HepG2 (cell line): ENCODE measurements around the gene PXK. TPM values are rescaled to one million over a fixed set of nuclear protein-coding genes. Genes with fewer than 3 reads are reported as not detected.

Experiments used
- CHCHD3 ChIP-seq: sonication (generic); formaldehyde crosslinking; IDR thresholded peaks from 2 replicates; pipeline ENCODE4 v1.8.0; 2022; ENCODE audit warnings: mild to moderate bottlenecking, missing genetic modification reagents, moderate library complexity
- FOXJ3 ChIP-seq: sonication (generic); formaldehyde crosslinking; IDR thresholded peaks from 2 replicates; pipeline ENCODE4 v1.4.0; 2020; ENCODE audit warnings: missing genetic modification reagents, mild to moderate bottlenecking, borderline replicate concordance
- HMG20B ChIP-seq: conservative IDR thresholded peaks from 2 replicates; pipeline ENCODE4 v1.6.1; 2016; ENCODE audit warnings: missing genetic modification reagents, missing compliant biosample characterization
- KDM5A ChIP-seq: fragments of 200-600 bp; sonication (generic); IDR thresholded peaks from 2 replicates; pipeline ENCODE4 v1.7.0; 2018; ENCODE audit warnings: antibody characterized with exemption, mild to moderate bottlenecking, low read length, borderline replicate concordance
- NFE2 ChIP-seq: sonication (generic); formaldehyde crosslinking; IDR thresholded peaks from 2 replicates; pipeline ENCODE4 v1.4.0; 2020; ENCODE audit warnings: missing genetic modification reagents
- PBX2 ChIP-seq: IDR thresholded peaks from 2 replicates; pipeline ENCODE4 v1.6.1; 2016; ENCODE audit warnings: control low read depth
- SATB2 ChIP-seq: sonication (generic); formaldehyde crosslinking; IDR thresholded peaks from 2 replicates; pipeline ENCODE4 v1.5.0; 2020; ENCODE audit warnings: missing genetic modification reagents
- STAT5B ChIP-seq: sonication (generic); formaldehyde crosslinking; IDR thresholded peaks from 2 replicates; pipeline ENCODE4 v1.4.0; 2020; ENCODE audit warnings: missing genetic modification reagents
- TARDBP ChIP-seq: sonication (generic); formaldehyde crosslinking; IDR thresholded peaks from 2 replicates; pipeline ENCODE4 v1.8.0; 2022; ENCODE audit warnings: mild to moderate bottlenecking, missing genetic modification reagents
- THRA ChIP-seq: sonication (generic); formaldehyde crosslinking; IDR thresholded peaks from 2 replicates; pipeline ENCODE4 v1.4.0; 2020; ENCODE audit warnings: missing genetic modification reagents, borderline replicate concordance
- ZMAT5 ChIP-seq: sonication (generic); formaldehyde crosslinking; IDR thresholded peaks from 2 replicates; pipeline ENCODE4 v1.5.0; 2020; ENCODE audit warnings: mild to moderate bottlenecking, low read depth, missing genetic modification reagents, borderline replicate concordance
- ZNF234 ChIP-seq: sonication (generic); formaldehyde crosslinking; conservative IDR thresholded peaks from 2 replicates; pipeline ENCODE4 v1.5.1; 2020; ENCODE audit warnings: mild to moderate bottlenecking, missing genetic modification reagents
- ZNF354B ChIP-seq: sonication (generic); formaldehyde crosslinking; IDR thresholded peaks from 2 replicates; pipeline ENCODE4 v1.8.0; 2022; ENCODE audit warnings: mild to moderate bottlenecking, missing genetic modification reagents
- ZNF570 ChIP-seq: sonication (generic); formaldehyde crosslinking; IDR thresholded peaks from 2 replicates; pipeline ENCODE4 v1.4.0; 2020; ENCODE audit warnings: mild to moderate bottlenecking, missing genetic modification reagents, borderline replicate concordance
- ZNF660 ChIP-seq: sonication (generic); formaldehyde crosslinking; IDR thresholded peaks from 2 replicates; pipeline ENCODE4 v1.5.1; 2020; ENCODE audit warnings: mild to moderate bottlenecking, low read depth, missing genetic modification reagents, borderline replicate concordance
- ZNF670 ChIP-seq: sonication (generic); formaldehyde crosslinking; IDR thresholded peaks from 2 replicates; pipeline ENCODE4 v1.8.0; 2022; ENCODE audit warnings: mild to moderate bottlenecking, missing genetic modification reagents, borderline replicate concordance
- ZNF761 ChIP-seq: sonication (generic); formaldehyde crosslinking; conservative IDR thresholded peaks from 2 replicates; pipeline ENCODE4 v1.4.0; 2020; ENCODE audit warnings: mild to moderate bottlenecking, missing genetic modification reagents
- polyA plus RNA-seq, 8 experiments: library from polyadenylated mRNA; depleted of rRNA in 3 of 8; stranded (reverse) in 7 of 8; unstranded in 1 of 8; fragments of >200 nt; fragmentation: Illumina TruSeq in 4 of 8; extraction: Trizol in 4 of 8; gene quantifications; 2 replicates each; pipeline versions ENCODE4 v1.2.1 to v1.2.3, GENCODE V29; 2011 to 2016; ENCODE audit warnings: low read depth in 4 of 8, missing spikeins in 1 of 8, mixed read lengths in 1 of 8; ENCODE audit not compliant: insufficient read depth in 1 of 8
- total RNA-seq, 5 experiments: library from RNA; depleted of rRNA; stranded (reverse); fragments of >200 nt; fragmentation: Illumina TruSeq; extraction: Trizol; gene quantifications; 2 replicates each; pipeline ENCODE4 v1.2.3, GENCODE V29; 2016; ENCODE audit warnings: low read depth in 1 of 5
- TF ChIP-seq, protein P1 (sequence below): sonication (generic); formaldehyde crosslinking; IDR thresholded peaks from 2 replicates; pipeline ENCODE4 v1.5.0; 2020; ENCODE audit warnings: mild to moderate bottlenecking, missing genetic modification reagents, borderline replicate concordance

PXK gene
- total and polyA plus RNA-seq, 2 of the 13 experiments (the other 11 are each of a cell fraction or from before 2014, with no cell fraction given), result 6.4 to 18.6 TPM

DNA sequence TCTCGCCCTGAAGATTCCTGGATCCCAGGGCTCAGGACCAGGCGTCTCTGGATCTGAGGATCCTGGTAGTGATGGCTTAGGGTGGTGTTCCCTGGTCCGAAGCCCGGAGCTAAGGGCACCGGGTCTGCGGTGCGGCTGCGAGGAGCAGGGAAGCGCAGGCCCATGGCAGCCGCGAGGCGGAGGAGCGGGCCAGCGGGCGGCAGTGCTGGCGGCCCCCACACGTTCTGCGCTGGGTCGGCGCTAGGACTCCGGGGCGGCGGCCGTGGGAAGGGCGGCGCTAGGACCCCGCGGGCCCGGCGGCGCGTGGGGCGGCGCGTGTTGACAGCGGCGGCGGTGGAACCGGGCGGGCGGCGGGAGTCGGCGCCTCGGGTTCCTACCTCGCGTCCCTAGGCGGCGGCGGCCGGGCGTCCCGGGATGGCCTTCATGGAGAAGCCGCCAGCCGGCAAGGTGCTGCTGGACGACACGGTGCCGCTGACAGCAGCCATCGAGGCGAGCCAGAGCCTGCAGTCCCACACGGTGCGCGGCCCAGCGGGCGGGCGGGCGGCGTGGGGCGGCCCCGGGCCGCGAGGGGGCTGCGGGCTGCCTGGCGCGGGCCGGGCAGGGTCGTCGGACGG is at the start of gene PXK (continued):
- TF ChIP-seq THRA (peak; percentile 55; the same call in 1 of the 2 replicates), ZMAT5 (CRISPR knock-in tag) (no peak), STAT5B (CRISPR knock-in tag) (no peak), ZNF660 (no peak), HMG20B (CRISPR knock-in tag) (no peak), ZNF234 (CRISPR knock-in tag) (no peak), ZNF570 (no peak), ZNF354B (CRISPR knock-in tag) (no peak), ZNF761 (CRISPR knock-in tag) (peak; percentile 71; the same call in 1 of the 2 replicates), NFE2 (CRISPR knock-in tag) (no peak), CHCHD3 (CRISPR knock-in tag) (no peak), TARDBP (CRISPR knock-in tag) (peak; percentile 27; the same call in 1 of the 2 replicates), ZNF670 (CRISPR knock-in tag) (no peak), KDM5A (no peak), SATB2 (CRISPR knock-in tag) (no peak), FOXJ3 (CRISPR knock-in tag) (no peak), PBX2 (CRISPR knock-in tag) (no peak)
- TF ChIP-seq, protein P1, sequence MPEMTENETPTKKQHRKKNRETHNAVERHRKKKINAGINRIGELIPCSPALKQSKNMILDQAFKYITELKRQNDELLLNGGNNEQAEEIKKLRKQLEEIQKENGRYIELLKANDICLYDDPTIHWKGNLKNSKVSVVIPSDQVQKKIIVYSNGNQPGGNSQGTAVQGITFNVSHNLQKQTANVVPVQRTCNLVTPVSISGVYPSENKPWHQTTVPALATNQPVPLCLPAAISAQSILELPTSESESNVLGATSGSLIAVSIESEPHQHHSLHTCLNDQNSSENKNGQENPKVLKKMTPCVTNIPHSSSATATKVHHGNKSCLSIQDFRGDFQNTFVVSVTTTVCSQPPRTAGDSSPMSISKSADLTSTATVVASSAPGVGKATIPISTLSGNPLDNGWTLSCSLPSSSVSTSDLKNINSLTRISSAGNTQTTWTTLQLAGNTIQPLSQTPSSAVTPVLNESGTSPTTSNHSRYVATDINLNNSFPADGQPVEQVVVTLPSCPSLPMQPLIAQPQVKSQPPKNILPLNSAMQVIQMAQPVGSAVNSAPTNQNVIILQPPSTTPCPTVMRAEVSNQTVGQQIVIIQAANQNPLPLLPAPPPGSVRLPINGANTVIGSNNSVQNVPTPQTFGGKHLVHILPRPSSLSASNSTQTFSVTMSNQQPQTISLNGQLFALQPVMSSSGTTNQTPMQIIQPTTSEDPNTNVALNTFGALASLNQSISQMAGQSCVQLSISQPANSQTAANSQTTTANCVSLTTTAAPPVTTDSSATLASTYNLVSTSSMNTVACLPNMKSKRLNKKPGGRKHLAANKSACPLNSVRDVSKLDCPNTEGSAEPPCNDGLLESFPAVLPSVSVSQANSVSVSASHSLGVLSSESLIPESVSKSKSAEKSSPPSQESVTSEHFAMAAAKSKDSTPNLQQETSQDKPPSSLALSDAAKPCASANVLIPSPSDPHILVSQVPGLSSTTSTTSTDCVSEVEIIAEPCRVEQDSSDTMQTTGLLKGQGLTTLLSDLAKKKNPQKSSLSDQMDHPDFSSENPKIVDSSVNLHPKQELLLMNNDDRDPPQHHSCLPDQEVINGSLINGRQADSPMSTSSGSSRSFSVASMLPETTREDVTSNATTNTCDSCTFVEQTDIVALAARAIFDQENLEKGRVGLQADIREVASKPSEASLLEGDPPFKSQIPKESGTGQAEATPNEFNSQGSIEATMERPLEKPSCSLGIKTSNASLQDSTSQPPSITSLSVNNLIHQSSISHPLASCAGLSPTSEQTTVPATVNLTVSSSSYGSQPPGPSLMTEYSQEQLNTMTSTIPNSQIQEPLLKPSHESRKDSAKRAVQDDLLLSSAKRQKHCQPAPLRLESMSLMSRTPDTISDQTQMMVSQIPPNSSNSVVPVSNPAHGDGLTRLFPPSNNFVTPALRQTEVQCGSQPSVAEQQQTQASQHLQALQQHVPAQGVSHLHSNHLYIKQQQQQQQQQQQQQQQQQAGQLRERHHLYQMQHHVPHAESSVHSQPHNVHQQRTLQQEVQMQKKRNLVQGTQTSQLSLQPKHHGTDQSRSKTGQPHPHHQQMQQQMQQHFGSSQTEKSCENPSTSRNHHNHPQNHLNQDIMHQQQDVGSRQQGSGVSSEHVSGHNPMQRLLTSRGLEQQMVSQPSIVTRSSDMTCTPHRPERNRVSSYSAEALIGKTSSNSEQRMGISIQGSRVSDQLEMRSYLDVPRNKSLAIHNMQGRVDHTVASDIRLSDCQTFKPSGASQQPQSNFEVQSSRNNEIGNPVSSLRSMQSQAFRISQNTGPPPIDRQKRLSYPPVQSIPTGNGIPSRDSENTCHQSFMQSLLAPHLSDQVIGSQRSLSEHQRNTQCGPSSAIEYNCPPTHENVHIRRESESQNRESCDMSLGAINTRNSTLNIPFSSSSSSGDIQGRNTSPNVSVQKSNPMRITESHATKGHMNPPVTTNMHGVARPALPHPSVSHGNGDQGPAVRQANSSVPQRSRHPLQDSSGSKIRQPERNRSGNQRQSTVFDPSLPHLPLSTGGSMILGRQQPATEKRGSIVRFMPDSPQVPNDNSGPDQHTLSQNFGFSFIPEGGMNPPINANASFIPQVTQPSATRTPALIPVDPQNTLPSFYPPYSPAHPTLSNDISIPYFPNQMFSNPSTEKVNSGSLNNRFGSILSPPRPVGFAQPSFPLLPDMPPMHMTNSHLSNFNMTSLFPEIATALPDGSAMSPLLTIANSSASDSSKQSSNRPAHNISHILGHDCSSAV (CRISPR knock-in tag), result no peak
